ENCODE data around the gene SMCO4. TPM values are rescaled to one million over a fixed set of nuclear protein-coding genes. Genes with fewer than 3 reads are reported as not detected.

The SMCO4 gene
- total RNA-seq, 2 donors from 2014 or later = 49.3 to 82.4 TPM

GRCh38 chr11:93492464-93493251 is 50.5 kb downstream of the SMCO4 start:
- H3K27ac Mint-ChIP-seq = no peak overlapping the region
- H3K27me3 Mint-ChIP-seq = no peaks in the 10 kb centered on the region
- H3K4me3 Mint-ChIP-seq = peak overlapping the region; percentile 3
- ATAC-seq (replicated peaks) = no peak
- H3K4me1 Mint-ChIP-seq = peaks cover 8% of the 10 kb centered on the region
- peaks cover 7% of the 10 kb centered on the region for H3K36me3 Mint-ChIP-seq (ENCODE audit: low read depth)
- no peaks in the 10 kb centered on the region for H3K9me3 Mint-ChIP-seq

GRCh38 chr11:93491973-93492372 is 51.2 kb downstream of the SMCO4 start:
- no peaks in the 10 kb centered on the region for H3K27me3 Mint-ChIP-seq

DNA sequence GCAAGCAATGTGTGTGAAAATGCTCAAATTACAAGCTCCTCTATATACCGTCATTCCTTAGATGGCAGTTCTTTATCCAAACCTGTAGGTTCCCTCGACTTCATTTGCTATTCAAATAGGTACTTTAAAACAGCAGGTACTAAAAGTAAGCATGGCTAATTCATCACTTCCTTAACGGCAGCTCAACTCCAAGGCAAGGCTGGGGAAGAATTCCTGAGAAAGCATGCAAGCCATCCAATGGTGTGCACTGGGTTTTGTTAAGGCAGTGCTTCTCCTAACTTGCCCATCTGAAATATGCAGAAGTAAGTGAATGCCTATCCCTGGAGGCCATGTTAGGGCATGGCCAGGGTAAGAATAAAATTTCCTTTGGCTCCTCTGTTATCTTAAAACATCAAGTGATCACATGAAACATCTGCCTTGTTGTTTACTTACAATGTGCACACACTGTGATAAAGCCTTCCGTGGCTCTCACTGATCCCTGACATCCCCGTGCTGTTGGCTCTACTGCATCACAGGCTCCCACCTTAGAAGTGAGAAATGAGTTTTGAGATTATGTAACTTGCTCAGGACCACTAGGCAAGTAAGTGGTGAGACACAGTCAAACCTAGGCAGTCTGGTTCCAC is 52.1 kb downstream of the SMCO4 start:
- H3K36me3 Mint-ChIP-seq (ENCODE audit: low read depth) = peaks cover 5% of the 10 kb centered on the region
- no peak for ATAC-seq (replicated peaks)
- H3K27ac Mint-ChIP-seq = peak overlapping the region; percentile 3
- peaks cover 8% of the 10 kb centered on the region for H3K4me1 Mint-ChIP-seq
- no peaks in the 10 kb centered on the region for H3K27me3 Mint-ChIP-seq
- no peaks in the 10 kb centered on the region for H3K9me3 Mint-ChIP-seq
- H3K4me3 Mint-ChIP-seq = no peak overlapping the region

More at GRCh38 chr11:93491973-93492372, 51.2 kb downstream of the SMCO4 start:
- ATAC-seq (replicated peaks) = peak; percentile 64
- H3K4me1 Mint-ChIP-seq = peaks cover 8% of the 10 kb centered on the region
- no peaks in the 10 kb centered on the region for H3K9me3 Mint-ChIP-seq
- peak overlapping the region; percentile 3 for H3K27ac Mint-ChIP-seq
- H3K36me3 Mint-ChIP-seq (ENCODE audit: low read depth) = peaks cover 7% of the 10 kb centered on the region
- H3K4me3 Mint-ChIP-seq = peak overlapping the region; percentile 3

GRCh38 chr11:93489841-93490240 is 53.4 kb downstream of the SMCO4 start:
- ATAC-seq (replicated peaks) = no peak
- Mint-ChIP-seq H3K27me3 (no peaks in the 10 kb centered on the region), H3K9me3 (no peaks in the 10 kb centered on the region), H3K27ac (no peak overlapping the region), H3K4me1 (peaks cover 8% of the 10 kb centered on the region), H3K4me3 (no peak overlapping the region), H3K36me3 (ENCODE audit: low read depth) (no peaks in the 10 kb centered on the region)

- H3K4me3 Mint-ChIP-seq = no peak overlapping the region
- H3K9me3 Mint-ChIP-seq = no peaks in the 10 kb centered on the region
- peaks cover 3% of the 10 kb centered on the region for H3K4me1 Mint-ChIP-seq
- no peak overlapping the region for H3K27ac Mint-ChIP-seq
- no peaks in the 10 kb centered on the region for H3K27me3 Mint-ChIP-seq
- no peak for ATAC-seq (replicated peaks)
- H3K36me3 Mint-ChIP-seq (ENCODE audit: low read depth) = peaks cover 4% of the 10 kb centered on the region
Measured at GRCh38 chr11:93487032-93487483, 56.1 kb downstream of the SMCO4 start.

- Mint-ChIP-seq H3K4me1 (peaks cover 3% of the 10 kb centered on the region), H3K27ac (no peak overlapping the region), H3K9me3 (no peaks in the 10 kb centered on the region), H3K36me3 (ENCODE audit: low read depth) (peaks cover 6% of the 10 kb centered on the region), H3K27me3 (no peaks in the 10 kb centered on the region), H3K4me3 (no peak overlapping the region)
- no peak for ATAC-seq (replicated peaks)
Measured at GRCh38 chr11:93485983-93486382, 57.2 kb downstream of the SMCO4 start.

DNA sequence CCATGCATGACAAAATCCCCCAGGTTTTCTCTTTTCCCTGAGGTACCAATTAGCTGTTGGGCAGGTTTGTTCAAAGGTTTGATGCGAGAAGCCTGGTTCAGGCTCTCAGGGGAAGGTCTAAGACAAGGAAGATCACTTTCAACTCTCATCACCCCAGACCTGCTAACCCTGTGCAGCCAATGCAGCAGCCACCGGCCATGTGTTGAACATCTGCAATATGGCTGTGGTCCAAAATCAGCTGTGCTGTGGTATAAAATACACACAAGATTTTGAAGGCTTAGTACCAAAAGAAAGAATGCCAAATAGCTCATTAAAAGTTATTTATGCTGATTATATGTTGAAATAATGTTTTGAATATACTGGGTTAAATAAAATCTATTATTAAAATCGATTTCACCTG is 58.5 kb downstream of the SMCO4 start:
- Mint-ChIP-seq H3K4me3 (no peak overlapping the region), H3K27ac (no peak overlapping the region), H3K9me3 (no peaks in the 10 kb centered on the region), H3K27me3 (no peaks in the 10 kb centered on the region), H3K36me3 (ENCODE audit: low read depth) (peaks cover 6% of the 10 kb centered on the region), H3K4me1 (peaks cover 3% of the 10 kb centered on the region)
- ATAC-seq (replicated peaks) = no peak

DNA sequence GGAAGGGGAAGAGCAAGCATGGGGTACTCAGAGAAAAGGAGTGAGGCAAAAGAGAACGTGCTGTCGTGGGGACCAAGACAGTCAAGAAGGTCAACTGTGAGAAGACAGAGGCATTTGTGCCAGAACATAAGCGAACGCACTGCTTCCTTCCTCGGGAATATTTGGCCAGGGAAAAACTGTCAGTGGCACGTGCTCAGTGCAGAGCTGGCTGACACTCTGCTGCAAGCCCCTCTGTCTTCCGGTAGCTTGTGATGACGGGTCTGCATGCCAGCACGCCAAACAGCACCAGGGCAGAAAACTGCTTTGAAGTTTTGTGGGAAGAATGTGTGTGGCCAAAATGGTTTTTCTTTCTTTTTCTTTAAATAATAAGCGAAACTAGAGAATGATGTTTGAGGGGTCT is 60.6 kb downstream of the SMCO4 start:
- Mint-ChIP-seq H3K27ac (peak overlapping the region; percentile 4), H3K4me1 (peaks cover 3% of the 10 kb centered on the region), H3K9me3 (no peaks in the 10 kb centered on the region), H3K36me3 (ENCODE audit: low read depth) (peaks cover 23% of the 10 kb centered on the region), H3K27me3 (no peaks in the 10 kb centered on the region), H3K4me3 (no peak overlapping the region)
- ATAC-seq (replicated peaks) = no peak

DNA sequence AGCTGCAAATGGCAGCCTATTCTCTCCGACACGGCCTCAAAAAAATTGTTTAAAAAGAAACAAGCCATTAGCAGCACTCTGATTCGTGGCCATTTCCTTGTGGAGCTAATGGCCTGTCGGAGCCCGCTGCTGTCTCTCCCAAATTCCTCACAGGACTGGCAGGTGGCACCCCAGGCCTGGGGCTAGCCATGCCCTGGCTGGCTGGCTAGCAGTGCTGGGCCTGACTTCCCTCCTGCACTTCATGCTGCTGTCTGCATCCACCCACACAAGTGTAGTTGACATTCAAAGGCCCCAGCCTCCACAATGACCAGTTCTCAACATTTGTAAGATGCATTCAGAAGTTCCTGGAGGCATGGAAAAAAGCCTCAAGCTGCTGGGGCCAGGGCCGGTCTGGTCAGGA is 61.5 kb downstream of the SMCO4 start:
- H3K9me3 Mint-ChIP-seq = no peaks in the 10 kb centered on the region
- H3K27ac Mint-ChIP-seq = peak overlapping the region; percentile 4
- no peak overlapping the region for H3K4me3 Mint-ChIP-seq
- H3K4me1 Mint-ChIP-seq = peaks cover 3% of the 10 kb centered on the region
- ATAC-seq (replicated peaks) = no peak
- H3K27me3 Mint-ChIP-seq = no peaks in the 10 kb centered on the region
- H3K36me3 Mint-ChIP-seq (ENCODE audit: low read depth) = peaks cover 25% of the 10 kb centered on the region

DNA sequence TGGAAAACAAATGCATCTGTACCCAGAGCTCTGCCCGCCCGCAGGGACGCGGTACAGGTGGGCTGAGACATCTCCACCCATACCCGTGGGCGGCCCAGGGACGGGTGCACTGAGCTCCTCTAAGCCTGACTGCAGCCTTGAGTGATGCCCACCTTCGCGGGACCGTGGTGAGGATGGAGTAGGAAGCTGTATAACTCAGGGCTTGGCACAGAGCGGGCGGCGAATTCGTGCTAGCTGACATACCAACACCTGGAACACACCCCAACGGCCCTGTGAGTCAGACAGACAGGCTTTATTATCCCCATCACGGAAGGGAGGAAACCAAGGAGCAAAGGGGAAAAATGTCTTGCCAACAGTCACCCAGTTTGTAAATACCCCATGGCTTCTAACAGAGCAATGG is 61.9 kb downstream of the SMCO4 start:
- Mint-ChIP-seq H3K4me3 (no peak overlapping the region), H3K27ac (no peak overlapping the region), H3K4me1 (peaks cover 3% of the 10 kb centered on the region), H3K9me3 (no peaks in the 10 kb centered on the region), H3K27me3 (no peaks in the 10 kb centered on the region), H3K36me3 (ENCODE audit: low read depth) (peaks cover 25% of the 10 kb centered on the region)
- no peak for ATAC-seq (replicated peaks)

DNA sequence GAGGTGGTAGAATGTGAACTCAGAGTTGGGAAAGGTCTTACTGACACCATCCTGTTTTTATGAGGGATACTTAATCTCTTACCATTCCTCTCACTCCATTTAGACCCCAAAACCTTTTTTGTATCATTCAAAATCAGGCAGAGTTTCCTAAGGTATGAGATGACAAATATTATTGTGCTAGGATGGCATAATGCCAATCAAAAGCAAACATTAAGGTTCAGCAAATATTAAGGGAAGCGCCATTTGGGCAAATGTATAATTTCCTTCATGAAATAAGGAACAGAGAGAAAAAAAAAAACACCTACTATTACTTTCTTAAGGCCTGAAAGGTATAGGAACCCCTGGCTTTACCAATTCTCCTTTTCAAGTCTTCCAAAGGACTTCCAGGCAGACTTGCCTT is 62.4 kb downstream of the SMCO4 start:
- no peaks in the 10 kb centered on the region for H3K9me3 Mint-ChIP-seq
- H3K4me3 Mint-ChIP-seq = no peak overlapping the region
- no peak overlapping the region for H3K27ac Mint-ChIP-seq
- peaks cover 3% of the 10 kb centered on the region for H3K4me1 Mint-ChIP-seq
- no peaks in the 10 kb centered on the region for H3K27me3 Mint-ChIP-seq
- peaks cover 25% of the 10 kb centered on the region for H3K36me3 Mint-ChIP-seq (ENCODE audit: low read depth)
- no peak for ATAC-seq (replicated peaks)

- Mint-ChIP-seq H3K36me3 (ENCODE audit: low read depth) (peaks cover 25% of the 10 kb centered on the region), H3K4me1 (peaks cover 3% of the 10 kb centered on the region), H3K27ac (no peak overlapping the region), H3K4me3 (no peak overlapping the region), H3K27me3 (no peaks in the 10 kb centered on the region), H3K9me3 (no peaks in the 10 kb centered on the region)
- ATAC-seq (replicated peaks) = no peak
Measured at GRCh38 chr11:93480256-93480655, 62.9 kb downstream of the SMCO4 start.

DNA sequence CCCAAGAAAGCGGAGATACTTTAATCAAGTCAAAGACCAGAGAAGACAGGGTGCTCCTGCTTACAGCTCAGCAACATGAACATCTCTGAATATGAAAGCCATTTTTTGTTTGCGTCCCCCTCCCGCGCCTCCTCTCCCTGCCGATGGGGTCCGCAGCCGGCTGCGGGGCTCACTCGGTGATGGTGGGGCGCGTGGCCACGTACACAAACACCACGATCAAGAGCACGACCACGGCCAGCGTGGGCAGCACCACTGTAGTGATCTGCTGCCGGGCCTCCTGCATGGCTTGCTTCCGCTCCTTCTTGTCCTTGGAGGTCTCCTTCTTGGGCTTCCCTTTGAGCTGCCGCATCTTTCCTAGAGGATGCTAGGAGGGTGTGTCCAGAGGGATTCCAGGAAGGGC is 64.3 kb downstream of the SMCO4 start:
- Mint-ChIP-seq H3K4me1 (peaks cover 3% of the 10 kb centered on the region), H3K9me3 (no peaks in the 10 kb centered on the region), H3K4me3 (no peak overlapping the region), H3K27me3 (no peaks in the 10 kb centered on the region), H3K36me3 (ENCODE audit: low read depth) (peaks cover 25% of the 10 kb centered on the region), H3K27ac (no peak overlapping the region)
- no peak for ATAC-seq (replicated peaks)

- peaks cover 25% of the 10 kb centered on the region for H3K36me3 Mint-ChIP-seq (ENCODE audit: low read depth)
- ATAC-seq (replicated peaks) = no peak
- H3K9me3 Mint-ChIP-seq = no peaks in the 10 kb centered on the region
- H3K27ac Mint-ChIP-seq = no peak overlapping the region
- no peak overlapping the region for H3K4me3 Mint-ChIP-seq
- peaks cover 3% of the 10 kb centered on the region for H3K4me1 Mint-ChIP-seq
- H3K27me3 Mint-ChIP-seq = no peaks in the 10 kb centered on the region
Measured at GRCh38 chr11:93477684-93478234, 65.4 kb downstream of the SMCO4 start.

- Mint-ChIP-seq H3K36me3 (ENCODE audit: low read depth) (peaks cover 19% of the 10 kb centered on the region), H3K27me3 (no peaks in the 10 kb centered on the region), H3K27ac (no peak overlapping the region), H3K4me1 (no peaks in the 10 kb centered on the region), H3K9me3 (no peaks in the 10 kb centered on the region), H3K4me3 (no peak overlapping the region)
- ATAC-seq (replicated peaks) = no peak
Measured at GRCh38 chr11:93476796-93477195, 66.4 kb downstream of the SMCO4 start.

Data from activated T-helper 17 cell treated with anti-CD3 and anti-CD28 coated beads, Interleukin-2, amount 50 U/mL, for 72 hours (primary cell).